Thyroid gland (tissue), 4 donors: ENCODE results near the gene PEX11G.

Source experiments
- POLR2A ChIP-seq, 2 donors: fragments of 450-650 bp; IDR thresholded peaks; one replicate each; pipeline ENCODE4 v1.6.1; 2017; ENCODE audit warnings: antibody characterized with exemption in 2 of 2, mild to moderate bottlenecking in 2 of 2, moderate library complexity in 1 of 2
- TF ChIP-seq, protein P1 (sequence below), 6 experiments: fragments of 200-600 bp in 3 of 6; fragments of 450-650 bp in 3 of 6; sonication (generic) in 3 of 6; IDR thresholded peaks; one replicate each; pipeline ENCODE4 v1.5.1; 2016 to 2019; ENCODE audit warnings: antibody characterized with exemption in 6 of 6, mild to moderate bottlenecking in 2 of 6, inconsistent platforms in 1 of 6, moderate library complexity in 1 of 6

GRCh38 chr19:7533281-7533885, 44.5 kb upstream of the PEX11G start:
- TF ChIP-seq, protein P1, sequence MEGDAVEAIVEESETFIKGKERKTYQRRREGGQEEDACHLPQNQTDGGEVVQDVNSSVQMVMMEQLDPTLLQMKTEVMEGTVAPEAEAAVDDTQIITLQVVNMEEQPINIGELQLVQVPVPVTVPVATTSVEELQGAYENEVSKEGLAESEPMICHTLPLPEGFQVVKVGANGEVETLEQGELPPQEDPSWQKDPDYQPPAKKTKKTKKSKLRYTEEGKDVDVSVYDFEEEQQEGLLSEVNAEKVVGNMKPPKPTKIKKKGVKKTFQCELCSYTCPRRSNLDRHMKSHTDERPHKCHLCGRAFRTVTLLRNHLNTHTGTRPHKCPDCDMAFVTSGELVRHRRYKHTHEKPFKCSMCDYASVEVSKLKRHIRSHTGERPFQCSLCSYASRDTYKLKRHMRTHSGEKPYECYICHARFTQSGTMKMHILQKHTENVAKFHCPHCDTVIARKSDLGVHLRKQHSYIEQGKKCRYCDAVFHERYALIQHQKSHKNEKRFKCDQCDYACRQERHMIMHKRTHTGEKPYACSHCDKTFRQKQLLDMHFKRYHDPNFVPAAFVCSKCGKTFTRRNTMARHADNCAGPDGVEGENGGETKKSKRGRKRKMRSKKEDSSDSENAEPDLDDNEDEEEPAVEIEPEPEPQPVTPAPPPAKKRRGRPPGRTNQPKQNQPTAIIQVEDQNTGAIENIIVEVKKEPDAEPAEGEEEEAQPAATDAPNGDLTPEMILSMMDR (IDR thresholded peaks at IDR 0.05): no peak
- no peak for TF ChIP-seq POLR2A (IDR thresholded peaks at IDR 0.05)
